ENCODE data around the gene ANK3.

ANK3 gene

DNA sequence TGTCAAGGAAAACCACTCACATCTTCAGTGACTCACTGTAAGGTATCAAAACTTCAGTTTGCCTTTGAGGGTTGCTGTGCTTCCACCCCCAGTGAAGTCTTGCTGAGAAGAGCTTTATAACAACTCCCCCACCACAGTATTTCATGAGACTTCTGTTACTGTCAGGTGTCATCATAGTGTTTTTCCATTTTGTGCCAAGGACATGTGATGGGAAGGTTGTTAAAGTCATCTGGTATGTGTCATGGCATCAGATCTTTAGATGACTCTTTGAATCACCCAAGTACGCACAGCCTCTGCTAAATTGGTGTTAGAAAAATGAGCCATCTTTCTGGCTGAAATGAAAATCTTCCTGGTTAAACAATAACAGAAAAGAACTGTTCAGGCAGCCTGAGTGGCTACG lies 368.3 kb downstream of the ANK3 start:
- no peak for DNase-seq

DNA sequence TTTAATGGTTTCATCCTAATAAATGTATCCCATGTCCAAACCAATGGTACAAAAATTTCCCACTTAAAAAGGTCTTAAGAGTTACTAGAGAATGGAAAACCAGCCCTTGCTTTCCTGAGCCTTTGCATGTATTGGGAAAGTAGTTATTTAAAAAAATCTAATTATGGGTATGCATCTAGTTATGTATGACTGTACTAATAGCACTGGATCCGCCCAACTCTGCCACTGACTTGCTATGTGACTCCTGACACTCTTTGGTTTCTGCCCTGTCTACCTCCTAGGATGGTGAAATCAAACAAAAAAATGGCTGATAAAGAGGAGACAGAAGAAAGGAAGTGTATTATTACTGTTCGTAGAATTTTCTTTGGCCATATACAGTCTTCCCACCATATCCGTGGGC lies 372.9 kb downstream of the ANK3 start:
- DNase-seq: no peak

DNA sequence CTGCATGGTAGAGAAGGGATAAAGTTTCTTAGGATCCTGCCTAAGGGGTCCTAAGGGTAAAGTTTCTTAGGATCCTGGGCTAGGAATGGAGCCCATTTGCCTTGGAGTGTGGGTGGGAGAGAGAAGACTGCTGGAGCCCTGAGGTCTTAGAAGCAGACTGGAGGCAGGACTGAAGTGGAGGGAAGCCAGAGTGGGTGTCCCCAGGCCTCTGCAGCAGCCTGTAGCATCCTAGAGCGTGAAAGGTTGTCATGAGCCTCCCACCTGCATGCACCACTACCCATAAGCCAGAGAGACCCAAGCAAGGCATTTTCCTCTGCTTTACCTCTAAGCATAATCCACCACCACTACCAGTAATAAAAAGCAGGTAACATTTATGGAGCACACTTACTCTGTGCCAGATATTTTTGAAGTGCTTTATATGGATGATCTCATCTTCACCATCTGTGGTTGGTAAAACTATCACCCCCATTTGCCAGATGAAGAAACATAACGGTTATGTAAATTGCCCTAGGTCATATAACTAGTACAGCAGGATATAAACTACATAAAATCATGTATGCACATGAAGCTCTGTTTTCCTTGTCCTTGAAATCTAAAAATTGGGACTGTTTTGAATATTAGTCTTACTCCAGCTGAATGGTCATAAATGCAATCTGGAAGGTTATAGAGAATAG lies 379.8 kb downstream of the ANK3 start:
- no peak for DNase-seq

DNA sequence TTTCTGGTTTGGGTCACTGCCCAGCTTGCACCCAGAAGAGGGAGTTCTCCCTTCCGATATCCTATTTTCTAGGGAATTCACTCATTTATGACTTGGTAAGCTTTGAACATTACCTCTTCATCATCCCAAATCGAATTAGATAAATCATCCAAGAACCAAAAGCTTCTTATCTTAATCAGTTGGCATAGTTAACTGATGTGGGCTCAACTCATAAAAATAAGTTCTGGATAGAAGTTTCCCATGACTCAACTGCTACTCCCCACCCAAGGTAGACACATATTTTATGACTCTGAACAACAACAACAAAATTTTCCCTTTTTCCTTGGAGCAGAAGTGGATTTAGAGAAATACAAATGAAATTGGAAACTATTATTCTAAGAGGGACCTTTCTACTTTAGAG lies 380.4 kb downstream of the ANK3 start:
- DNase-seq: no peak

DNA sequence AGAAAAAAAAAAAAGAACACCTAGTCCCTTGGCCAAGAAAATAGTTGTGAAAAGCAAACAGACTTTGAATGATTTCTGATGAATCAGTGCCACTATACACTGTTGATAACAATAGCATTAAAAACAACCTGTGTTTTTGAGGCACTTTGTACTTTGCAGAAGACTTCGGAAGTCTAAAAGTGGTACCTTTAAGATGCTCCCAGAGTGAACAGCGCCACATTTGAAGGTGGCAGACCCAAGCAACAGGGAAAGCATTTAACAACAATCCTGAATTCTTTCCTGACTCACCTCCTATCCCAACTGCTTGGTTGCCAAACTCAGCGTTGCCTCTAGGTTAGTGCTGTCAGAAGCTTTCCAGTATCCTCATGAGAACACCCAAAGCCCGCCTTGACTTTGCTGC lies 380.9 kb downstream of the ANK3 start:
- DNase-seq: no peak

DNA sequence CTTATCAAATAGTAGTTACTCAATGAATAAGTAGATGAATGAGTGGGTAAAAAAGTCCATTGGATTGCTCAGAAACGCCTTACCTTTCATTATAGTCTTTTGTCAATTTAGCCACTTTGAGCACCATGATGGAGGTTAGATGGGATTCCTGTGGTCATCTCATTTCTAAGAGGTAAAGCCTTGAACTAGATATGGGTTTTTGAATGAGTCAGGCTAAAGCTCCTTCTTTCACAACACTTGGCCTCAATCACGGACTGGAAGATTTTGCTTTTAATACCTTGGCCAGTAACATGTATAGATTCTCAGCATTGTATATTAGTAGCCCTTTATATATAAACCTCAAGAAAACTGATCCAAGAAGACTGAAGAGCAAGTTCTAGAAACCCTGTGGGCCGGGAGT lies 383.6 kb downstream of the ANK3 start:
- DNase-seq: no peak

DNA sequence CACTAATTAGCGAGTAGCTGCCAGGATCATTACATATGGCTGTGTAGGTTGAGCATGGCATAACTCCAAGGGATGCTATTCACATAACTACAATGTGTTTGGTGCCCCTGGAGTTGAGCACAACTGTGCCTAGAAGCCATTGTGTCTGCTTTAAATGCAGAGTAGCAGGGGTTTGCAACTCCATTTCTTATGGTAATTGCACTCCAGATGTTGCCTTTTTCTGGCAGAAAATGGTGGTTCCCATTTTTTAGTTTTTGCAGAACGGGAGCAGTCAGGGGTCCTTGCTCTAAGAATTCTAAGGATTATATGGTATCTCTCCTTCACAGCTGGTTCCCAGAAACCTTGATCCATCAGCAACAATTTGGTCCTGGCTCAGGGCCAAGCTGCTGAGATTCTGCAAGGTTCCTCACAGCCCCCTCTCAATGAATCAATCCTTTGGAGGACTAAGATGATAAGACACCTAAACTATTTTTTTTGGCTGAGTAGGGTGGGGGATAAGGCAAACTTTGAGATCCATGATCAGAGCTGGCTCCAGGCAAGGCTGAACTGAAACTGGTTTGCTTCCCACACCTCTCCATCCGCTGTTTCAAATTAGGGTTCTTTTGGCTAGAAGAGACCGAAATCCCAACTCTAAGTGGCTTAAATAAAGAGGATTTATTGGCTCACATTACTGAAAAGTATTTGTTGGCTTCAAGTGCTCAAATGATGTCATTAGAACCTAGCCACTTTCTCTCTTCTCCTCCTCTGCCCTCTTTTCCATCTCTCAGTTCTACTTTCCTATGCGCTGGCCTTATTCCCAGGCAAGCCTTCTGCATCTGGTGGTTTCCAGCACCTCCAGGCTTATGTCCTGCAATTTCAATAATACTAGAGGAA lies 385.8 kb downstream of the ANK3 start:
- no peak for DNase-seq

DNA sequence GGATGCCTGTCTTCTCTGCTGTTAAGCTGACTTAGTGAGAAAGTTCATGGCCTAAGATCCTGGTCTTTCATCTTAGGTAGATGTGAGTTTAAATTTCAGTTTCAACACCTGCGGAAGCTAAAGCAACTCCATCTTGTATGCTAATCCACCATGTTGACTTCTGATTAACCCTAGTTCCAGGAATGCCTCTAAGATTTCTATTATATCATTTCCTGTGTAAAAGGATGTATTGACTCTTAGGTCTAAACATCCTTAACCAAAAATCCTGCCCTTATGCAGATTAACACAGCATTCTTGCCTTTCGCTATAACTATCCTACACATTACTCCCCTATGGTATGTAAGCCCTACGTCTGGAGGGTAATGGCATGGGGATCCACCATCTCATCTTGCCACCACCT lies 388.9 kb downstream of the ANK3 start:
- no peak for DNase-seq

DNA sequence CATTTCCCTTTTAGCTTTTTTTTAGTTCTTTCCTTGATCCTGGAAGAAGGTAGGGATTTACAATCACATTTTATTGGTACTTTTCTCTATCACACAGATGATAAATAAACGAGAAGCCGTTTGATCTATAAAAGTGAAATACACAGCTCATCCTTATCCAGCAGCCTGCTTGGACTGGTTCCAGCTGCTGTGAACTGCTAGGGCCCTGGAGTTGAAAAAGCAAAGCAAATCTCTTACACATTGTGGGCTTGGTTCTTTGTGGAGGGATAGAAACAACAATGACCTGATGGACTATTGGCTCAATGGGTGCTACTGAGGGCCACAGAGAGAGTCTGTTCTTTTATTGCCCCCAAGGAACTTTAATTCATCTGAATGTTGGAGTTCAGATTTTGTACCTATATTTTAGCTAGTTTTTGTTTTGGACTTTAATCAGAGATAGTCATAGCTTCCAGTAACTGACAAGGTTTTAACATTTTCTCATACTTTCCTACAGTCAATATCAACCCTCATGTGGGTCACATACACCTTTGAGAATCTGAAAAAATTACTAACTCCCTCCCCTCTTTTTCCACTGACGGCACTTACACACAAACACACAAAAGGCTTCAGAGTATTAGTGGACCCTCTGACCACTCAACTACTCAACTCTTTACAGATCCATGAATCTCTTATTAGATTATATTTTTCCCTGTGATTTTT lies 391.7 kb downstream of the ANK3 start:
- no peak for DNase-seq

DNA sequence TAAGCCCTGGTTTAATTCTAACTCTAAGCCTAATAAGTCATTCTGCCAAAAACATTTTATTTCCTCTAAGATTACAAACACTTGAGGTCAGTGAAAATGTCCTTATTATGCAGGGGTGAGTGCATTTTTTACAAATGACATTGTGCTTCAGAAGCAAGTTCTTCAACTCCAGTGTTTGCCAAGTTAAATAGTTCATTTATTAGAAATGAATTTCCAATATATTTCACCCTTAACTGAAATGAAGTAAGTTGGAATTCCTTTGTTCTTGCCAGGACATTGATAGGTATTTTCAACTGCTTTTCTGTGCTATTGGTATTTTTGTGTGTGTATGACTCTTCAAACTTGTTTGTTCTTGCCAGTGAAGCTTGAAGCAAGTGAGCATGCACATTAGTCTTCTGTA lies 393.8 kb downstream of the ANK3 start:
- DNase-seq: no peak

DNA sequence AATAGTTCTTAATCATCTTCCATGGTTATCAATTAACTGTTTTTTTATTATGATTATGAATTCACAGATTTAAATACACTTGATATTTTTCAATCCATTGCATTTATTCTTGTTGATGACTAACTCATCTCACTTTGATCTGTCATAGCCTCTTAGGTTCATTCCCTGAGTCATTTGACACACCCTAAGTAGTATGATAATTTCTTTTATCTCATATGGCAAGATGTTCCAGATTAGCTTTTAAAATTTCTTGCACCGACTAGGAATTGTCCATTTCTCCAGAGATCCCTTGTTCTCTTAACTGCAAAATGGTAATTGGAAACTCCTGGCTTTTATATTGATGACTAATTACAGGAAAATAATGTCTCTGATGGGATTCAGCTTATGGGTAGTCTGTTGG lies 395.7 kb downstream of the ANK3 start:
- DNase-seq: no peak

DNA sequence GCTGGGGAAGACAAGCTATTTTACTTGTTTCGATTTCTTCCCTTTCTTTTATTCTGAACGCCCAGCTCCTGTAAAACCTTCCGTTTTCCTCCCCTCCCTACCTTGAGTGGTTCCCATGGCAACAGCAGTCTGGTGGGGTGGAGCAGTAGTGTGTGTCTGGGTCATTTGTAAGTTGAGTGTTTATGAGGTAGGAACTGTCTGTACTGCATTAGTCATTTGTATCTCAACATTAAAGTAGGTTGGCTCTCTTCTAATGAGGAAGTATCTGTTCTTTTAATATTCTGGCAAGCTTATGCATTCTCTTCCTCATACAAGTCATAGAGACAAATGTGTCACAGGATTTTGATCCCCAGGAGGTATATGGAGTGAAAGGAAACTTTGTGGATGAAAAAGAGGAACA lies 398.0 kb downstream of the ANK3 start:
- DNase-seq: peak; percentile 71

DNA sequence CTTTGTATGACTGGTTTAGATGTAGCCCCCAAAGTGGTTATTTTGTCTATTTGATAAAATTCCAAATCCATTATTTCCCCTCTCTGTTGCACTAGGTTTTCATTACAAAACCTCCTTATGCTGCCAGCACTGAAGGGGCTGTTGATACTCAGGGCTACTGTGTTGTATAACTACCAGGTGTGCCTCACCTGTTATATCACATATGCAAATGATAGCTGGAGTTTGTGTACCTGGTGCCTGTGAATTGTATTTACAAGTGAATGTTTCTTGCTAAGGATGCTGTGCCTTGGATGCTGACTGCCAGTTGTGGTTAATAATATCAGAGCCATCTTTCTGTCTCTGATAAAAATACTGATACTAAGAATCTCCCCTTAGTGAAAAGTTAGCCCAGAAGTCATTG lies 398.6 kb downstream of the ANK3 start:
- no peak for DNase-seq

DNA sequence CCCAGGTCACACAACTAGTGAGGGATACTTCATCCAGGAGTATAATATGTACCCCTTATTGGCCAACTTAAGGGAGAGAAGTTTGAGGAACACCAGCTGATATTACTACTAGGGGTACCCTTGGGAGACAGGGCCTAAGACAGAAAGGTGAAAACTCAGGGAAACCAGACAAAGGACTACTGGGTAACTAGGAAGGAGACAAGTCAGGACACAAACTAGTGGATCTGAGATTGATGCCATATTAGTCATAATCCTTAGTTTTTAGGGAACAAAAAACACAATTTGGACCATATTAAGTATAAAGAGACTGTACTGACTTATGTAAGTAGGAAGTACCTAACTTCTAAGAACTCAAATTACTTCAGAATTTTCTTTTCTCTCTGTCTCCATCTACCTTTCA lies 404.0 kb downstream of the ANK3 start:
- no peak for DNase-seq

DNA sequence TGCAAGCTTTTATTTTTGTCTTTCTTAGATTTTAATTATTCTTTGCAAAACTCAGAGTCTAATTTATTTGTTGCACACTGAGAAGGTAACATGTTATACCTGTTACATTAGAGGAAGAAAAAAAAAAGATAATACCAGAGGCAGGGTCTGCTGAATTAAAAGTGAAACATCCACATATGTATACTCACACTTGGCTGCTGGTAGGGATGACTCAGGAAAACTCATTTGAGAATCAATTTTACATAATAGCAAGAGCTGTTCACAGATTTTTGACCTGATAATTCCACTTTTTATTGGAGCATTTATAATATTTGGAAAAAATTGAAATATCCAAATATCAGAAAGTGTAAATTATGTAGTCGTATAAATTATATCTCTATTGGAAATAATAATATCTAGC lies 405.3 kb downstream of the ANK3 start:
- no peak for DNase-seq

DNA sequence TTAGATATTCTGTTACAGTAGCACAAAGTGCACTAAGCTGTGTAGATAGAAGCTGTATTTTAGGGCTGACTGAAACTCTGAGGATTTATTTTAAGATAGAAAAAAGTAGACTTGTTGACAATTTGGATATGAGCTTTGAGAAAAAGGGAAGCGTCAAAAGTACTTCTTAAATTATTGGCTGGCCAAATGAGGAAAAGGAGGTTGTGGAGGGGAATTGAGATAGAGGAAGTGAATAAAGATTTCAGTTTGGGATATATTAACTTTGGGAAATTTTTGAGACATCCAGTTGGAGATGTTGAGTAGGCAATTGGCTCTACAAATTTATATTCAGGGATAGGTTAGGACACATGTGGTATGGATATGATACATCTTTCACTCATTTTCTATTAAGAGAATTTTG lies 409.3 kb downstream of the ANK3 start:
- DNase-seq: no peak

DNA sequence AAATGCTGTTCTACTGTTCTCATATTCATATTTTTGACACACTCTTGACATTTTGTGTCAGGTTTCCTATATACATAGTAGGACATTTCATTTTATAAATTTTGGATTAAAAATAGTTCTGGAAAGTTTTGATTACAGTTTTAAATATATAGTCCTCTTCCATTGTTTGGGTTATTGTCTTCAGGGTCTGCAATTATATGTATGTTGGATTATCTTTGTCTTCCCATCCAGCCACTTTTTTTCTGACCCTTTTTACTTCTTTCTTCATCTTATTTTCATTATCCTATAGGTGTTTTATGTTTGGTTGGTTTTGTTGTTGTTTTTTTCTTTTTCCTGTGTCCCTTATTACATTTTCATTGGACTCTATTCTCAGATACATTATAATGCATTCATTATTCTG lies 412.2 kb downstream of the ANK3 start:
- no peak for DNase-seq

DNA sequence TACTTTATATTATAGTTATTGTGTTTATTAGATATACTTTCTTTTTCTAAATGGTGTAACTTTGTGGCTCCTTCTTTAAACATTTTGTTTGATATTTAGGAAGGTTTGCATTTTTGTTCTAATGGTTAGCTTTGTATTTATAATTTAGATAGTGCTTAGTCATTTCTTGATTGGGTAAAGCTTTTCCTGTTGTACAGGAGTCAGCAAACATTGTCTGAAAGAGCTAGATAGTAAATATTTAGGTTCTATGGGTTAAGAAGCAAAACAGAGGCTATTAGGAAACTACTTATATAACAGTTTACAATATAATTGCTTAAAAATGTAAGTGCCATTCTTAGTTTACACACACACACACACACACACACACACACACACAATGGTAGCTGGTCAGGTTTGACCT lies 412.8 kb downstream of the ANK3 start:
- no peak for DNase-seq
